ENCODE measurements around the gene CEPT1.

CEPT1 gene

GRCh38 chr1:111145963-111146768 lies 6.1 kb downstream of the CEPT1 start:
- DNase-seq (ENCODE audit: low read depth): no peak

GRCh38 chr1:111147948-111148347 lies 7.9 kb downstream of the CEPT1 start:
- no peak for DNase-seq (ENCODE audit: low read depth)

- DNase-seq (ENCODE audit: low read depth): no peak
Observed at GRCh38 chr1:111148376-111148881, 8.4 kb downstream of the CEPT1 start.

GRCh38 chr1:111151838-111152237 lies 11.8 kb downstream of the CEPT1 start:
- no peak for DNase-seq (ENCODE audit: low read depth)

- DNase-seq (ENCODE audit: low read depth): no peak
Observed at GRCh38 chr1:111154021-111154999, 14.3 kb downstream of the CEPT1 start.

- no peak for DNase-seq (ENCODE audit: low read depth)
Observed at GRCh38 chr1:111157431-111157830, 17.4 kb downstream of the CEPT1 start.

GRCh38 chr1:111161843-111162487 lies 21.9 kb downstream of the CEPT1 start:
- no peak for DNase-seq (ENCODE audit: low read depth)

- DNase-seq (ENCODE audit: low read depth): no peak
Observed at GRCh38 chr1:111162488-111162880, 22.5 kb downstream of the CEPT1 start.

GRCh38 chr1:111163363-111163762 lies 23.3 kb downstream of the CEPT1 start:
- no peak for DNase-seq (ENCODE audit: low read depth)

- no peak for DNase-seq (ENCODE audit: low read depth)
Observed at GRCh38 chr1:111164151-111164550, 24.1 kb downstream of the CEPT1 start.

GRCh38 chr1:111172463-111172862 lies 32.4 kb downstream of the CEPT1 start:
- no peak for DNase-seq (ENCODE audit: low read depth)

- no peak for DNase-seq (ENCODE audit: low read depth)
Observed at GRCh38 chr1:111174070-111174469, 34.0 kb downstream of the CEPT1 start.

GRCh38 chr1:111175349-111175748 lies 35.3 kb downstream of the CEPT1 start:
- DNase-seq (ENCODE audit: low read depth): no peak

GRCh38 chr1:111176678-111177077 lies 36.7 kb downstream of the CEPT1 start:
- no peak for DNase-seq (ENCODE audit: low read depth)

- DNase-seq (ENCODE audit: low read depth): no peak
Observed at GRCh38 chr1:111179968-111180533, 40.0 kb downstream of the CEPT1 start.

GRCh38 chr1:111182052-111182451 lies 42.0 kb downstream of the CEPT1 start:
- no peak for DNase-seq (ENCODE audit: low read depth)

- no peak for DNase-seq (ENCODE audit: low read depth)
Observed at GRCh38 chr1:111183308-111184069, 43.5 kb downstream of the CEPT1 start.

- no peak for DNase-seq (ENCODE audit: low read depth)
Observed at GRCh38 chr1:111184663-111185062, 44.6 kb downstream of the CEPT1 start.

- peak; percentile 79 for DNase-seq (ENCODE audit: low read depth)
Observed at GRCh38 chr1:111190931-111191451, 51.0 kb downstream of the CEPT1 start.

GRCh38 chr1:111191496-111191895 lies 51.5 kb downstream of the CEPT1 start:
- peak; percentile 58 for DNase-seq (ENCODE audit: low read depth)

GRCh38 chr1:111192074-111192473 lies 52.1 kb downstream of the CEPT1 start:
- DNase-seq (ENCODE audit: low read depth): no peak

Measured in stromal cell of bone marrow (primary cell).